Cortex of kidney (tissue), 1 donor: ENCODE data around the gene SI.
"Not testable (repeated sequence)": the region's sequence is repeated elsewhere in the genome, so short reads cannot be mapped to it uniquely, and the experiment has no call there.

Source experiments
- DNase-seq: peaks from one replicate; lab custom pipeline; 2025; lab: John Stamatoyannopoulos, UW

Gene SI

GRCh38 chr3:165078293-165078692 lies at the start of gene SI:
TSS of gene SI (minus strand) at chr3:165078496. CDS start at chr3:165076012, 2,484 bp downstream.
- no peak for DNase-seq

GRCh38 chr3:165125836-165126235 lies 47.5 kb upstream of the SI start:
- DNase-seq: no peak

- no peak for DNase-seq
Observed at GRCh38 chr3:165111401-165111800, 33.1 kb upstream of the SI start.

- no peak for DNase-seq
Observed at GRCh38 chr3:165103616-165104015, 25.3 kb upstream of the SI start.

- no peak for DNase-seq
Observed at GRCh38 chr3:165082650-165083049, 4.4 kb upstream of the SI start.

GRCh38 chr3:165081183-165081582 lies 2.9 kb upstream of the SI start:
- DNase-seq: no peak

GRCh38 chr3:165075695-165076094 lies 2.6 kb downstream of the SI start:
- DNase-seq: no peak

- DNase-seq: no peak
Observed at GRCh38 chr3:165070682-165071081, 7.6 kb downstream of the SI start.

- DNase-seq: no peak
Observed at GRCh38 chr3:165056510-165056909, 21.8 kb downstream of the SI start.

GRCh38 chr3:165040186-165040585 lies 38.1 kb downstream of the SI start:
- no peak for DNase-seq

- no peak for DNase-seq
Observed at GRCh38 chr3:165011557-165011956, 66.7 kb downstream of the SI start.

GRCh38 chr3:164984947-164985346 lies 93.3 kb downstream of the SI start:
- DNase-seq: no peak

GRCh38 chr3:164962610-164963009 lies 115.7 kb downstream of the SI start:
- no peak for DNase-seq

- no peak for DNase-seq
Observed at GRCh38 chr3:164952966-164953365, 125.3 kb downstream of the SI start.

- DNase-seq: not testable (repeated sequence)
Observed at GRCh38 chr3:164951403-164951802, 126.9 kb downstream of the SI start.

- DNase-seq: no peak
Observed at GRCh38 chr3:164940745-164941144, 137.6 kb downstream of the SI start.

- no peak for DNase-seq
Observed at GRCh38 chr3:164929642-164930041, 148.7 kb downstream of the SI start.
